ENCODE measurements around the gene LGI4.

Gene LGI4

DNA sequence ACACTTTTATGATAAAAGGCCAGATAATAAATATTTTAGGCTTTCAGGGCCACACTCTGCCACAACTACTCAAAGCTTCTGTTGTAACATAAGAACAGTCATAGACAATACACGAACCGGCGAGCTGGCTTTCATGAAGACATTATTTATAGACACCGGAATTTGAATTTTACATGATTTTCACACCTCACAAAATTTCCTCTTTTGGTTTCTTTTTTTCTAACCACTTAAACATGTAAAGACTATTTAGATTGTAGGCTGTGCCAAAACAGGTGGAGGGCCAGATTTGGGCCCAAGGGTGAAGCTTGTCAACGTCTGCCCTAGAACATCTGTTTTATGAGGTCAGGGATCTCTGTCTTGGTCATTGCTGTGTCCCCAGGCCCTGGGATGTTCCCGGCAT, 48.9 kb downstream of the LGI4 start:
- DNase-seq (ENCODE audit: low spot score), result no peak

DNA sequence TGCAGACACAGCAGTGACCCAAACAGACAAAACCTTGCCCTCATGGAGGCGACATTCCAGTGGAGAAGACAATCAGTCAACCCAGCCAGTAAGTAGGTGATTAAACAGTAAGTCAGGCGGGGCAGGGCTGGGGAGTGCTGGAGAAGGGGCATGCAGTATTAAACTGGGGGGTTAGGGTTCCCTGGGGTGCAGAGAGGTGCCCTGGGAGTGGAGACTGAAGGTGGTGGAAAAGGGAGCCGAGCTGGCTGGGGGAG, 50.4 kb downstream of the LGI4 start:
- no peak for DNase-seq (ENCODE audit: low spot score)

DNA sequence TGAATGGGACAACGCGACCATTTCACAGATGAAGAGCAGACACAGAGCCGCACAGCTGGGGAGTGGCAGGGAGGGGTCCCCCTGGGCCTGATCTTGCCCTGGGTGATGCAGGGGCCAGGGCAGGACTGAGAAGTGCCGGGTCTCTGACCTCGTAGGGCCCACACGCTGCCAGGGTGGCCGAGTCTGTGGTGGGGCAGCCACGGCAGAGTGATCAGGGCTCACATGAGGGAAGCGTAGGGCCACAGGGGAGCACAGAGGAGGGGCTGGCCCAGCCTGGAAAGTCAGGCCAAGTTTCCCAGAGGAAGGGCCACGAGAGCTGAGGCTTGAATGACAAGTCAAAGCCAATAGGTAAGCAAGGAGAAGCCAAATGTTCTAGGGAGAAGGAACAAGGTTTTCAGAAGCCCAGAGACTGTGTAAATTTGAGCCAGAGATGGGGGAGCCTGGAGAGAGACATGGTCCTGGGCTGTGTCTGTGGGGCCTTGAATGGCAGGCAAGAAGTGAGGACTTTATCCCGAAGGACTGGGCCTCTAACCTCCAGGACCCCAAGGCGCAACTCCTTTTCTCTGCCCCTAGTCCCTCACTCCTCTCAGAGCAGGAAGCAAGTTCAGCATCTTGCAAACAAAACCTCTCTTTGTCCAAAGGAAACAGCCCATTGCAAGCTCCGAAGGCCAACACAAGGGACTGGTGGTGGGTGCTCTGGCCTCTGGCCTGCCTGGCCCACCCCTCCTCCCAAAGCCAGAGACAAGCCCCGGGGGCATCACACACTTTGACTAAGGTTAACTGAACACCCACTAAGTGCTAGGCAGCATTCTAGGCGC, 51.0 kb downstream of the LGI4 start:
- DNase-seq (ENCODE audit: low spot score), result no peak

DNA sequence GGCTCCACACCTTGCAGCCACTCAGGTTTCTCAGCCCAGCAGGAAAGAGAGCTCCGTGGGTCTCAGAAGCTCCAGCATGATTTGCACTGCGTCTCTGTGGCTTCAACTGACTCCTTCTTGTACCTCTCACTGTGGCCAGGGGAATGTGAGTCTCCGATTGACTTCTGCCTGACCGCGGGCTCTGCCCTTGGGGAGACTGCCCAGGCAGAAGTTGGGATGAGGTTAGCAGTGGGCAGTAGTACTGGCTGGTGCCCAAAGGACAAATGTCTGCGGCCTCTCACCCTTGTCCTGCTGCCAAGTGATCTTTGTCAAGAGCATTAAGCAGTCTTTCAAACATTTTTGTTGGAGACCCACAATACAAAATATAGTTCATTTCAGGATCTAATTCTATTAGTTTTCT, 53.7 kb downstream of the LGI4 start:
- no peak for DNase-seq (ENCODE audit: low spot score)

DNA sequence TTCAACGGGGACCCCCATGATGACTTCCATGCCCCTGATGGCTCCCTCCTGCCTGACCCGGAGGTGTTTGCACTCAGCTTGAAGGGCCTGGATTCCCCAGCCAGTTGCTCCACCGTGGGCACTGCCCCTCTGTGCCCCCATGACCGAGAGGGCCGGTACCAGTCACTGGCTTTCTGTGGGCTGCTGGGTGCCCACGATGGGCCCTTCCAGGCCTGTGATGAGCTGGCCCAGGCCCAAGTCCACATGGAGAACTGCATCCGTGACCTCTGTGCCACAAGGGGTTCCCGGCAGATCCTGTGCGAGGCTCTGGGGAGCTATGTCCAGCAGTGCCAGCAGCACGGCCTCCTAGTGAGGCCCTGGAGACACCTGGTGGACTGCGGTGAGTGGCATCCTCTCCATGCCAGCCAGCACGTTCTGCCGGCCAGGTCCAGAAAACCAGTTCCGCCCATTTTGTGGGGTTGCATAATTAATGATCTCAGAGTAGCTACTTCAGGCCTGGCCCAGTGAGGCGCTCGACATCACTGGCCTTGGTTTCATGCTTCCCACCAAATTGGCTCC, 54.2 kb downstream of the LGI4 start:
- DNase-seq (ENCODE audit: low spot score), result no peak

DNA sequence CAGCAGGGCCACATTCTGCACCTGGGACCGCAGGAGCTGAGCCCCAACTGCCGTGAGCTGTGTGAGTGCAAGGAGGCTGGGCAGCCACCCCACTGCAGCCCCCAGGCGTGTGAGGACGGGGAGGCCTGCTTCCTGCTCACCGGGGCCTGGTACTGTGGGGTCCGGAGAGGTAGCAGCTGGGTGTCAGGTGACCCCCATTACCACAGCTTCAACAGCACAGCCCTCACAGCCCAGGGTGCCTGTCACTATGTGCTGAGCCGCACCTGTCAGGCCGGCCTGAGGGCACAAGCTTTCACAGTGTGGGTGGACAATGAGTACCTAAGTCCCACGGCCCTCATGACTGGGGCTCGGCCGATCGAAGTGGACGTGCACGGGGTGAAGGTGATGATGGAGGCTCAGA, 55.0 kb downstream of the LGI4 start:
- no peak for DNase-seq (ENCODE audit: low spot score)

- no peak for DNase-seq (ENCODE audit: low spot score)
Measured at GRCh38 chr19:35077411-35078223, 57.2 kb downstream of the LGI4 start.

GRCh38 chr19:35076657-35077056, 58.2 kb downstream of the LGI4 start:
- DNase-seq (ENCODE audit: low spot score), result no peak

- DNase-seq (ENCODE audit: low spot score), result no peak
Measured at GRCh38 chr19:35076026-35076370, 58.9 kb downstream of the LGI4 start.

- DNase-seq (ENCODE audit: low spot score), result no peak
Measured at GRCh38 chr19:35075202-35076025, 59.4 kb downstream of the LGI4 start.

All from RKO (cell line).